Tibial nerve (tissue), 3 donors: ENCODE measurements around the gene TTC12.

ENCODE experiments used
- CTCF ChIP-seq, 5 experiments: fragments of 200-600 bp in 3 of 5; fragments of 450-650 bp in 2 of 5; sonication (generic) in 3 of 5; IDR thresholded peaks; one replicate each; pipeline ENCODE4 v1.5.1; 2016 to 2019; ENCODE audit warnings: antibody characterized with exemption in 5 of 5, mild to moderate bottlenecking in 3 of 5, moderate library complexity in 2 of 5
- POLR2A ChIP-seq, 2 donors: fragments of 450-650 bp; IDR thresholded peaks; one replicate each; pipeline ENCODE4 v1.6.1; 2017; ENCODE audit warnings: antibody characterized with exemption in 2 of 2, mild to moderate bottlenecking in 2 of 2, moderate library complexity in 2 of 2

GRCh38 chr11:113386866-113387265 is 72.5 kb downstream of the TTC12 start:
- TF ChIP-seq CTCF (IDR thresholded peaks at IDR 0.05) (no peak), POLR2A (IDR thresholded peaks at IDR 0.05) (no peak)
